ENCODE measurements around the gene ZNF454.

ZNF454 gene

DNA sequence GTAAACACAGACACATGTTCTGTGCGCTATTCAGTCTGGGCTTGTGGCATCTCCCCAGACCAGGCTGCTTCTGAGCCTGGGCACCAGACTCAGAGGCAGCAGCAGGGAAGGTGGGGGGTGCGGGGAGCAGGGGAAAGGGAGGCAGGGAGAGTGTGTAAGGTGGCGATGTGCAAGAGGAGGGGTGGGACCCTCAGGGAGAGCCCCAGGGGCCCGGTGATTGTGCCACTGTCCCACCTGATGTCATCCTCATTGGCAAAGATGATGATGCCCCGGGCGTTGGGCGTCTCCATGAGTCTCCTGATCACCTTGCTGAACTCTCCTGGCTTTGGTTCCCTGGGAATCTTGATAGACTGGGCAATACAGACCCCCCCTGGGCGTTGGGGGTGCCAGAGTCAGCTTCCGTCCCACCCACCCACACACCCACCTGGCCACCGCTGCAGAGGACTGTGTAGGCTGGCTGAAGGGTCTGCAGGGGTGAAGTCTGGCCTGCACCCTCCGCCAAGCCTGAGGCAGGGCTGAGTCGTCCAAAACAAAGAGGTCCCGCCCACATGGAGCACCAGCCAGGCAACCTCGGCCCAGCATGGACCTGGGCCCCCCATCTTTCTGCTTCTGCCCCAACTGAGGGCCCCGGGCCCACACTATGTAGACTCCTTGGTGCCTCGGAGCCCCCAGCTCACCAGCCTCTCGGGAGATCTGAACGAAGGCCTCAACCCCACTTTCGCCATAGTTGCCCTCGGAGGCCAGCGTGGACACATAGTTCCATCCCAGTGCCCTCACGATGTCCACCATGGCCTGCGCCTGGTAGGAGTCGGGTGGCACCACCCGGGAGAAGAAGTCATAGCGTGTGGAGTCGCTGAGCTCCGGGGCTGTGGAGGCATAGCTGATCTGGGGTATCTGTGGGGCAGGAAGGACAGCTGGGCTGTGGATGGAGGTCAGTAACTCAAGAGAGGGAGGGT, 50.5 kb downstream of the ZNF454 start:
- in situ Hi-C loops (cut with HindIII; ENCODE audit: low pct_ligation_motif_present, low sequenced_read_pairs), result no loop called here
- TF ChIP-seq, protein P1, sequence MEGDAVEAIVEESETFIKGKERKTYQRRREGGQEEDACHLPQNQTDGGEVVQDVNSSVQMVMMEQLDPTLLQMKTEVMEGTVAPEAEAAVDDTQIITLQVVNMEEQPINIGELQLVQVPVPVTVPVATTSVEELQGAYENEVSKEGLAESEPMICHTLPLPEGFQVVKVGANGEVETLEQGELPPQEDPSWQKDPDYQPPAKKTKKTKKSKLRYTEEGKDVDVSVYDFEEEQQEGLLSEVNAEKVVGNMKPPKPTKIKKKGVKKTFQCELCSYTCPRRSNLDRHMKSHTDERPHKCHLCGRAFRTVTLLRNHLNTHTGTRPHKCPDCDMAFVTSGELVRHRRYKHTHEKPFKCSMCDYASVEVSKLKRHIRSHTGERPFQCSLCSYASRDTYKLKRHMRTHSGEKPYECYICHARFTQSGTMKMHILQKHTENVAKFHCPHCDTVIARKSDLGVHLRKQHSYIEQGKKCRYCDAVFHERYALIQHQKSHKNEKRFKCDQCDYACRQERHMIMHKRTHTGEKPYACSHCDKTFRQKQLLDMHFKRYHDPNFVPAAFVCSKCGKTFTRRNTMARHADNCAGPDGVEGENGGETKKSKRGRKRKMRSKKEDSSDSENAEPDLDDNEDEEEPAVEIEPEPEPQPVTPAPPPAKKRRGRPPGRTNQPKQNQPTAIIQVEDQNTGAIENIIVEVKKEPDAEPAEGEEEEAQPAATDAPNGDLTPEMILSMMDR (IDR thresholded peaks at IDR 0.05; ENCODE audit: low read depth, low read length, missing control alignments), result no peak
- DNase-seq, result no peak
- no peak overlapping the region for H3K4me3 ChIP-seq (ENCODE audit: low read depth, low read length)
- H3K27me3 ChIP-seq (replicated peaks), result peaks cover 17% of the 10 kb centered on the region
- H3K36me3 ChIP-seq (replicated peaks), result no peaks in the 10 kb centered on the region
- no peak overlapping the region for H3K27ac ChIP-seq

DNA sequence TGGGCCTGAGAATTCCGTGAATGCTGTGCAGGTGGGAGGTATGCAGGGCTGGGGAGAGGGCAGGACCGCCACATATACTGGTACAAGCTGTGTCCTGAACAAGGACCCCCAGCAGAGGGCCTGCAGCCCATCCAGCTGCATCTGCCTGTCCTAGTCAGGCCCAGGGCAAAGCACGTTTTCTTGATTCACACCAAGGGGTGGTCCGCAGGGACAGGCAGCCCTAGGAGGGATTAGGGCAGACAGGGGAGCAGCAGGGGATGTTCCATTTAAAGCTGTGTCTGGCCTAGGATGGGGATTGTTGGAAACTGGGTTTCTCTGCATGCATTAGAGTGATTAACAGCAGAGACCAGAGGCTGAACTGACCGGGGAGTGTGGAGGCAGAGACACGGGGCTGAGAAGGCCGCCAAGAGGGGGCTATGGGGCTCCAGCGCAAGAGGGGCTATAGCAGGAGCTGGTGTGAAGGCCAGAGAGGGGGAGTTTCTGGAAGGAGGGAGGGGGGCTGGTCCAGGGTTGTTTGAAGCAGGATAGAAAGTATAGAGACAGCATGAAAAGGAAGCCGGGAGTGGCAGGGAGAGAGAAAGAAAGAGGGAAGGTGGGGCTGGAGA, 51.4 kb downstream of the ZNF454 start:
- Histone ChIP-seq H3K27ac (no peak overlapping the region), H3K36me3 (replicated peaks) (no peaks in the 10 kb centered on the region), H3K27me3 (replicated peaks) (peaks cover 17% of the 10 kb centered on the region), H3K4me3 (ENCODE audit: low read depth, low read length) (no peak overlapping the region)
- no peak for DNase-seq
- in situ Hi-C loops (cut with HindIII; ENCODE audit: low pct_ligation_motif_present, low sequenced_read_pairs), result no loop called here
- TF ChIP-seq, protein P1 (IDR thresholded peaks at IDR 0.05; ENCODE audit: low read depth, low read length, missing control alignments), result no peak

DNA sequence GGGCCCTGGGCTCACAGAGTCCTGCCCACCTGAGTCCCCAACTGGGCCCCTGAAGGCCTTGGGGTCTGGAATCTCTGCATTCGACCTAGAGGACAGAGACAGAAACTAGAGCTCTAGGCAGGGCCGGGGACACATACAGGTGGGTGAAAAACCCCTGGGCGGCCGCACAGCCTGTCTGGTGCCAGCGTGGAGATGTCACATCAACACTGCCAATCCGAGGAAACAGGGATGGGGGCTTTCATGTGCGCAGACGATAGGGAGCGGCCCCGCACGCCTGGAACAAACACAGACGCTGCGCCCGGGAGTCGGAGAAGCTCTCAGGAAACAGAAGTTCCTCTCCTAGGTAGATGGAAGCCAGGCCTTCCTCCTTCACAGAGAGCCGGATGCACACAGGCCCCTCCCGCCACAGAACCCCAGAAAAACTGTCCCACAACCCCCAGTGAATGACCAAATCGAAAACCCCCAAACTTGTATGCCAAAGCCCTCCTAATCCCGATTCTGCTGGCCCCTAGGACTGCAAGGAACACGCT, 52.3 kb downstream of the ZNF454 start:
- H3K27ac ChIP-seq, result no peak overlapping the region
- no peak for DNase-seq
- no peaks in the 10 kb centered on the region for H3K36me3 ChIP-seq (replicated peaks)
- TF ChIP-seq, protein P1 (IDR thresholded peaks at IDR 0.05; ENCODE audit: low read depth, low read length, missing control alignments), result no peak
- H3K4me3 ChIP-seq (ENCODE audit: low read depth, low read length), result no peak overlapping the region
- H3K27me3 ChIP-seq (replicated peaks), result peaks cover 17% of the 10 kb centered on the region
- in situ Hi-C loops (cut with HindIII; ENCODE audit: low pct_ligation_motif_present, low sequenced_read_pairs), result no loop called here

DNA sequence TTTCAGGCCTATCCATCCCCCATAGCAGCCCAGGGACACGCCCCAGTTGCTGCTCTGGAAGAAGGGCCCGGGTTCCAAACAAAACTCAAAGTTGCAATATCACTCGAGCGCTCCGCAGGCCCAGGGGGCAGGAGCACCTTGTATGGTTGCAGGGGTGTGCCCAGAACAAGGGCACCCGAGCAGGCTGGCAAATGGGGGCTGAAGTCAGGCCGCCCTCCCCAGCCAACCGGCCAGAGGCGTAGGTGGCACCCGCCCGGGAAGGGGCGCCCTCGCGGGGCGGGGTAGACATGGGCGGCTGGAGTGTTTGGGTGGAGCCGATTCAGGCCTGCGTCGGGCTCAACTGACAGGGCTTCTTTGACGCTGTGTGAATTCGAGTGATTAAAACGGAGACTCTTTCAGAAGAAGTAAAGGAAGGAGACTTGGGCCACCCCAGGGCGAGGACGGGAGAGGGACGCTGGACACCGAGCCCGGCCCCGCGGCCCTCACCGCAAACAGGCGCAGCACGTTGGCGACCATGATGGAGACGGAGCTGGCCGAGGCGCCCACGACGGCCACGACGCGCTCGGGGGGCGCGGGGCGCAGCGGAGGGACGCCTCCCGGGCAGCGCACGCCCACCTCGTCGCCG, 53.1 kb downstream of the ZNF454 start:
- in situ Hi-C loops (cut with HindIII; ENCODE audit: low pct_ligation_motif_present, low sequenced_read_pairs), result no loop called here
- Histone ChIP-seq H3K27me3 (replicated peaks) (peaks cover 17% of the 10 kb centered on the region), H3K27ac (no peak overlapping the region), H3K4me3 (ENCODE audit: low read depth, low read length) (no peak overlapping the region), H3K36me3 (replicated peaks) (no peaks in the 10 kb centered on the region)
- TF ChIP-seq, protein P1 (IDR thresholded peaks at IDR 0.05; ENCODE audit: low read depth, low read length, missing control alignments), result no peak
- DNase-seq, result no peak

DNA sequence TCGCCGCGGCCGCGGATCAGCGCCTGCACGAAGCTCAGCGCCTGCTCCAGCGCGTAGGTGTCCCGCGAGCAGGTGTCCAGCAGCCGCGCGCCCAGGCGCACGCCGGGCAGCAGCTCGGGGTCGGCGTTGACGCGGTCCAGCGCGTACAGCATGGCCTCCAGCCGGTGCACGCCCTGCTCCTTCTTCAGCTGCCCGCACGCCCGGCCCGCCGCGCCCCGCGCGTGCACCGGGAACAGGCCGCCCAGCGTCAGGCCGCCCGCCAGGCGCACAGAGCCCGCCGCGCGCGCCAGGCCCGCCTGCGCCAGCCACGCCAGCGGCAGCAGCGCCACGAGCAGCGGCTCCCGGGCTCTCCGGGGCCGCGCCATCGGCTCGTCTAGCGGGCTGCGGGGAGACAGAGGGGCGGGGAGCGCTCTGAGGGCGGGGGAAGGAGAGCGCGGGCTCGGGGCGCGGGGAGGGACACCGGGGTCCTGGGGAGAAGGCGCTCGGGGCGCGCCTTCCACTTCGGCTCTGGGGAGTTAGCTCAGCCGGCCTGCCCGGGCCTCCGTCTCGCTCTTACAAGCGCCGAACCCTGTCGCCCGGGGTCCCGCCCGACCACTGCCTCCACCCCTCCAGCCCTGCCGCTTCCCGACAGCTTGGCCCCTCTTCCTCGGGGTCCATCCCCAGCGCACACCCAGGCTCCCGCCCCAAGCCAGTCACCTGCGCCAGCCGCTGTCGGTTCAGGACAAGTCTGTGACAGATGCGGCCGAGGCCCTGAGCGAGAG, 53.8 kb downstream of the ZNF454 start, which contains the start of gene GRM6:
Gene GRM6, minus strand, starts transcription at position 741 of the 761 bp plus-strand sequence. Its CDS starts 376 bp downstream, at position 365.
- no peak within 1 kb of the TSS for H3K27ac ChIP-seq
- in situ Hi-C loops (cut with HindIII; ENCODE audit: low pct_ligation_motif_present, low sequenced_read_pairs), result no loop called here
- no peak for DNase-seq
- TF ChIP-seq, protein P1 (IDR thresholded peaks at IDR 0.05; ENCODE audit: low read depth, low read length, missing control alignments), result no peak
- no peaks in the 10 kb centered on the region for H3K36me3 ChIP-seq (replicated peaks)
- H3K27me3 ChIP-seq (replicated peaks), result peaks cover 17% of the 10 kb centered on the region
- no peak within 1 kb of the TSS for H3K4me3 ChIP-seq (ENCODE audit: low read depth, low read length)
